GM19463 (cell line): ENCODE measurements around the gene TMPRSS9.

ENCODE experiments used
- ATAC-seq: cut with Tn5 transposase; IDR thresholded peaks from one replicate; pipeline ENCODE4 v1.9.1; 2021; ENCODE audit warnings: mild to moderate bottlenecking, moderate library complexity; ENCODE audit not compliant: unreplicated experiment

TMPRSS9 gene

GRCh38 chr19:2358548-2359173, 1.4 kb upstream of the TMPRSS9 start:
- no peak for ATAC-seq

- ATAC-seq, result no peak
These were observed 768 bp downstream of the TMPRSS9 start for GRCh38 chr19:2360833-2361232.

GRCh38 chr19:2361246-2362045, 1.4 kb downstream of the TMPRSS9 start:
- ATAC-seq, result no peak

- no peak for ATAC-seq
These were observed 2.2 kb downstream of the TMPRSS9 start for GRCh38 chr19:2362046-2362969.

GRCh38 chr19:2362970-2363300, 2.9 kb downstream of the TMPRSS9 start:
- no peak for ATAC-seq

- ATAC-seq, result no peak
These were observed 3.4 kb downstream of the TMPRSS9 start for GRCh38 chr19:2363419-2363818.

- no peak for ATAC-seq
These were observed 5.3 kb downstream of the TMPRSS9 start for GRCh38 chr19:2365201-2365970.

- no peak for ATAC-seq
These were observed 11.6 kb downstream of the TMPRSS9 start for GRCh38 chr19:2371656-2372055.

- ATAC-seq, result no peak
These were observed 12.1 kb downstream of the TMPRSS9 start for GRCh38 chr19:2372076-2372612.

- ATAC-seq, result no peak
These were observed 14.7 kb downstream of the TMPRSS9 start for GRCh38 chr19:2374808-2375207.

GRCh38 chr19:2375353-2376121, 15.5 kb downstream of the TMPRSS9 start:
- no peak for ATAC-seq

- no peak for ATAC-seq
These were observed 16.9 kb downstream of the TMPRSS9 start for GRCh38 chr19:2376784-2377519.

GRCh38 chr19:2380567-2380966, 20.5 kb downstream of the TMPRSS9 start:
- no peak for ATAC-seq

GRCh38 chr19:2381148-2381820, 21.2 kb downstream of the TMPRSS9 start:
- ATAC-seq, result no peak

GRCh38 chr19:2382530-2383222, 22.6 kb downstream of the TMPRSS9 start:
- ATAC-seq, result no peak

- ATAC-seq, result no peak
These were observed 25.1 kb downstream of the TMPRSS9 start for GRCh38 chr19:2385053-2385721.
